K562 (cell line): ENCODE measurements around the gene HSPB2. TPM values are rescaled to one million over a fixed set of nuclear protein-coding genes. Genes with fewer than 3 reads are reported as not detected.

Experiments used
- CHD1 ChIP-seq: fragments of 200-600 bp; sonication (generic); IDR thresholded peaks from one replicate; pipeline ENCODE4 v1.6.1; 2012; ENCODE audit warnings: mild to moderate bottlenecking, moderate library complexity, low read length, inconsistent platforms
- DACH1 ChIP-seq: fragments of 450-650 bp; IDR thresholded peaks from 2 replicates; pipeline ENCODE4 v1.6.1; 2018; ENCODE audit not compliant: partially characterized antibody
- EHMT2 ChIP-seq: fragments of 450-650 bp; IDR thresholded peaks from 2 replicates; pipeline ENCODE4 v1.6.1; 2018; ENCODE audit warnings: antibody characterized with exemption
- GATAD2A ChIP-seq: fragments of 450-650 bp; IDR thresholded peaks from 2 replicates; pipeline ENCODE4 v1.6.1; 2017
- HMG20B ChIP-seq: fragments of 250-450 bp; sonication (Bioruptor Pico); IDR thresholded peaks from 2 replicates; pipeline ENCODE4 v1.5.0; 2021; ENCODE audit warnings: mild to moderate bottlenecking
- HNRNPK ChIP-seq: fragments of 200-400 bp; formaldehyde crosslinking; IDR thresholded peaks from one replicate; pipeline ENCODE4 v1.6.1; 2018; ENCODE audit warnings: mild to moderate bottlenecking, low read depth, low read length; ENCODE audit not compliant: poor library complexity, severe bottlenecking
- HNRNPLL ChIP-seq: fragments of 200-400 bp; formaldehyde crosslinking; IDR thresholded peaks from 2 replicates; pipeline ENCODE4 v1.6.1; 2017; ENCODE audit warnings: low read length, low read depth, mild to moderate bottlenecking; ENCODE audit not compliant: poor library complexity, severe bottlenecking
- MCM2 ChIP-seq: fragments of 450-650 bp; IDR thresholded peaks from 2 replicates; pipeline ENCODE4 v1.6.1; 2017; ENCODE audit warnings: low read depth, mild to moderate bottlenecking
- MEIS2 ChIP-seq: fragments of 450-650 bp; IDR thresholded peaks from 2 replicates; pipeline ENCODE4 v1.6.1; 2014; ENCODE audit warnings: mild to moderate bottlenecking; ENCODE audit not compliant: partially characterized antibody
- MTF1 ChIP-seq: fragments of 250-450 bp; sonication (Bioruptor Pico); IDR thresholded peaks from 2 replicates; pipeline ENCODE4 v1.9.0; 2021; ENCODE audit warnings: moderate library complexity, mild to moderate bottlenecking, inconsistent platforms, borderline replicate concordance
- NCOA2 ChIP-seq, 2 experiments: fragments of 450-650 bp; IDR thresholded peaks; 2 replicates each; pipeline ENCODE4 v1.6.1; 2018; ENCODE audit warnings: mild to moderate bottlenecking in 2 of 2, moderate library complexity in 1 of 2; ENCODE audit not compliant: partially characterized antibody in 2 of 2
- NCOA6 ChIP-seq: fragments of 450-650 bp; IDR thresholded peaks from 2 replicates; pipeline ENCODE4 v1.6.1; 2017; ENCODE audit warnings: mild to moderate bottlenecking
- POLR2G ChIP-seq: fragments of 200-400 bp; formaldehyde crosslinking; IDR thresholded peaks from 2 replicates; pipeline ENCODE4 v1.6.1; 2017; ENCODE audit warnings: low read depth, mild to moderate bottlenecking, antibody characterized with exemption, low read length, moderate library complexity
- RAD21 ChIP-seq, 2 experiments: fragments of 250-450 bp in 1 of 2; fragments of 450-650 bp in 1 of 2; sonication (Bioruptor Pico) in 1 of 2; formaldehyde crosslinking in 1 of 2; IDR thresholded peaks in 1 of 2; conservative IDR thresholded peaks in 1 of 2; 2 replicates each; pipeline versions ENCODE4 v1.4.0 to v1.8.0; 2020 to 2022; ENCODE audit warnings: mild to moderate bottlenecking in 2 of 2, moderate library complexity in 1 of 2
- TCF7L2 ChIP-seq: fragments of 150-350 bp; IDR thresholded peaks from 2 replicates; pipeline ENCODE4 v1.6.1; 2016; ENCODE audit warnings: low read depth, mild to moderate bottlenecking, low read length, moderate library complexity
- ZNF347 ChIP-seq: fragments of 450-650 bp; formaldehyde crosslinking; IDR thresholded peaks from 2 replicates; pipeline ENCODE4 v1.4.0; 2020; ENCODE audit warnings: low read depth, mild to moderate bottlenecking, moderate library complexity
- ZNF511 ChIP-seq: sonication (generic); formaldehyde crosslinking; IDR thresholded peaks from 2 replicates; pipeline ENCODE4 v1.8.0; 2022; ENCODE audit warnings: mild to moderate bottlenecking, missing genetic modification reagents
- ZNF639 ChIP-seq, 2 experiments: fragments of 200-800 bp in 1 of 2; sonication (Bioruptor generic) in 1 of 2; sonication (generic) in 1 of 2; formaldehyde crosslinking in 1 of 2; IDR thresholded peaks in 1 of 2; conservative IDR thresholded peaks in 1 of 2; 2 replicates each; pipeline versions ENCODE4 v1.5.0 to v1.6.1; 2016 to 2020; ENCODE audit warnings: missing compliant biosample characterization in 1 of 2, missing genetic modification characterization in 1 of 2, missing genetic modification reagents in 1 of 2
- polyA plus RNA-seq, 8 experiments: library from polyadenylated mRNA; depleted of rRNA in 4 of 8; stranded (reverse) in 5 of 8; unstranded in 3 of 8; fragments of >200 nt; fragmentation: Nextera tagmentation in 2 of 8; fragmentation: Illumina TruSeq in 1 of 8; extraction: Ambion mirVana in 2 of 8; extraction: Trizol in 1 of 8; gene quantifications; 2 replicates each; pipeline versions ENCODE4 v1.2.1 to v1.2.3, GENCODE V29; 2011 to 2014; ENCODE audit warnings: inconsistent platforms in 1 of 8, missing spikeins in 1 of 8
- total RNA-seq, 7 experiments: library from RNA; depleted of rRNA in 6 of 7; stranded (reverse); fragments of >200 nt in 6 of 7; fragmentation: Illumina TruSeq in 2 of 7; extraction: Trizol in 2 of 7; gene quantifications; 2 replicates each; pipeline versions ENCODE4 v1.2.1 to v1.2.3, GENCODE V29; 2011 to 2021; ENCODE audit warnings: low replicate concordance in 1 of 7
- TF ChIP-seq, protein P1 (sequence below): fragments of 250-450 bp; sonication (Bioruptor Pico); IDR thresholded peaks from 2 replicates; pipeline ENCODE4 v1.9.0; 2021; ENCODE audit warnings: mild to moderate bottlenecking, inconsistent platforms
- TF ChIP-seq, protein P2 (sequence below): sonication (generic); formaldehyde crosslinking; IDR thresholded peaks from 2 replicates; pipeline ENCODE4 v1.8.1; 2023; ENCODE audit warnings: mild to moderate bottlenecking, missing genetic modification reagents

Gene HSPB2
- total and polyA plus RNA-seq, 9 of the 15 experiments (the other 6 are each of a cell fraction or from before 2014, with no cell fraction given) = 0.06 to 0.35 (median 0.11) TPM; not detected in 5

GRCh38 chr11:111926505-111927391 is 14.2 kb downstream of the HSPB2 start (continued):
- TF ChIP-seq, protein P1, sequence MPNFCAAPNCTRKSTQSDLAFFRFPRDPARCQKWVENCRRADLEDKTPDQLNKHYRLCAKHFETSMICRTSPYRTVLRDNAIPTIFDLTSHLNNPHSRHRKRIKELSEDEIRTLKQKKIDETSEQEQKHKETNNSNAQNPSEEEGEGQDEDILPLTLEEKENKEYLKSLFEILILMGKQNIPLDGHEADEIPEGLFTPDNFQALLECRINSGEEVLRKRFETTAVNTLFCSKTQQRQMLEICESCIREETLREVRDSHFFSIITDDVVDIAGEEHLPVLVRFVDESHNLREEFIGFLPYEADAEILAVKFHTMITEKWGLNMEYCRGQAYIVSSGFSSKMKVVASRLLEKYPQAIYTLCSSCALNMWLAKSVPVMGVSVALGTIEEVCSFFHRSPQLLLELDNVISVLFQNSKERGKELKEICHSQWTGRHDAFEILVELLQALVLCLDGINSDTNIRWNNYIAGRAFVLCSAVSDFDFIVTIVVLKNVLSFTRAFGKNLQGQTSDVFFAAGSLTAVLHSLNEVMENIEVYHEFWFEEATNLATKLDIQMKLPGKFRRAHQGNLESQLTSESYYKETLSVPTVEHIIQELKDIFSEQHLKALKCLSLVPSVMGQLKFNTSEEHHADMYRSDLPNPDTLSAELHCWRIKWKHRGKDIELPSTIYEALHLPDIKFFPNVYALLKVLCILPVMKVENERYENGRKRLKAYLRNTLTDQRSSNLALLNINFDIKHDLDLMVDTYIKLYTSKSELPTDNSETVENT (CRISPR knock-in tag) = 0 out of 2 replicates have a peak, but pooled peaks have one; percentile 50
- TF ChIP-seq CHD1 (no peak), MTF1 (no peak), EHMT2 (no peak), HMG20B (no peak), ZNF347 (CRISPR knock-in tag) (no peak), NCOA2 (IDR thresholded peaks at IDR 0.05; ENCODE audit: partially characterized antibody in 2 of 2) (no peak), MCM2 (no peak), TCF7L2 (no peak), ZNF511 (CRISPR knock-in tag) (no peak), HNRNPLL (peak; percentile 70), NCOA6 (no peak), ZNF639 (CRISPR knock-in tag; conservative IDR thresholded peaks at IDR 0.05 in 1 of 2, IDR thresholded peaks at IDR 0.05 in 1 of 2) (peak in 1 of 2 experiments; percentile 72; a peak in 2 of 4 replicates), RAD21 (CRISPR knock-in tag; conservative IDR thresholded peaks at IDR 0.05 in 1 of 2, IDR thresholded peaks at IDR 0.05 in 1 of 2) (peak in 1 of 2 experiments; percentile 16; a peak in 1 of 4 replicates), MEIS2 (peak; percentile 10), HNRNPK (no peak), GATAD2A (no peak), DACH1 (no peak), POLR2G (peak; percentile 84)
- TF ChIP-seq, protein P2, sequence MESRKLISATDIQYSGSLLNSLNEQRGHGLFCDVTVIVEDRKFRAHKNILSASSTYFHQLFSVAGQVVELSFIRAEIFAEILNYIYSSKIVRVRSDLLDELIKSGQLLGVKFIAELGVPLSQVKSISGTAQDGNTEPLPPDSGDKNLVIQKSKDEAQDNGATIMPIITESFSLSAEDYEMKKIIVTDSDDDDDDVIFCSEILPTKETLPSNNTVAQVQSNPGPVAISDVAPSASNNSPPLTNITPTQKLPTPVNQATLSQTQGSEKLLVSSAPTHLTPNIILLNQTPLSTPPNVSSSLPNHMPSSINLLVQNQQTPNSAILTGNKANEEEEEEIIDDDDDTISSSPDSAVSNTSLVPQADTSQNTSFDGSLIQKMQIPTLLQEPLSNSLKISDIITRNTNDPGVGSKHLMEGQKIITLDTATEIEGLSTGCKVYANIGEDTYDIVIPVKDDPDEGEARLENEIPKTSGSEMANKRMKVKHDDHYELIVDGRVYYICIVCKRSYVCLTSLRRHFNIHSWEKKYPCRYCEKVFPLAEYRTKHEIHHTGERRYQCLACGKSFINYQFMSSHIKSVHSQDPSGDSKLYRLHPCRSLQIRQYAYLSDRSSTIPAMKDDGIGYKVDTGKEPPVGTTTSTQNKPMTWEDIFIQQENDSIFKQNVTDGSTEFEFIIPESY = 0 out of 2 replicates have a peak, but pooled peaks have one; percentile 21
